22Rv1 (cell line): ENCODE results near the gene SUSD4.

Source experiments
- ZFX ChIP-seq: fragments of 450-650 bp; IDR thresholded peaks from 2 replicates; pipeline ENCODE4 v1.6.1; 2017; ENCODE audit warnings: antibody characterized with exemption, borderline replicate concordance
- TF ChIP-seq, protein P1 (sequence below): fragments of 450-650 bp; IDR thresholded peaks from 2 replicates; pipeline ENCODE4 v1.5.1; 2017; ENCODE audit warnings: mild to moderate bottlenecking

DNA sequence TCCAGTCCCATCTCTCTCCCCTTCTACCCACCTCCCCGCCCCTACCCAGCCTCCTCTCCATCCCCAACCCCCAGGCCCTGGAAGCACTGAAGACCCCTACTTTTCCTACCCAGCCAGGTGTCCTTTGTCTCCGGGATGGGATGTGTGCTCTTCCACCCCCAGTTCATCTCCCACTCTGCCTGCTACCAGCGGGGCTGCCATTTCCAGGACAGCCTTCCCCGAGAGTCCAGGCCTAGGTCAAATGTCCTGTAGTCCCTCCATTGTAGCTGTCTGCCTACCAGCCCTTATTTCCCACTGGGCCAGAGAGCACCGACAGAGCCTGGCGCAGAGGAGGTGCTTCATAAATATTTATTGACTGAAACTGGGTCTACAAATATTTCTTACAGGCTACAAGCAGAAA, 148.9 kb downstream of the SUSD4 start:
- TF ChIP-seq, protein P1, sequence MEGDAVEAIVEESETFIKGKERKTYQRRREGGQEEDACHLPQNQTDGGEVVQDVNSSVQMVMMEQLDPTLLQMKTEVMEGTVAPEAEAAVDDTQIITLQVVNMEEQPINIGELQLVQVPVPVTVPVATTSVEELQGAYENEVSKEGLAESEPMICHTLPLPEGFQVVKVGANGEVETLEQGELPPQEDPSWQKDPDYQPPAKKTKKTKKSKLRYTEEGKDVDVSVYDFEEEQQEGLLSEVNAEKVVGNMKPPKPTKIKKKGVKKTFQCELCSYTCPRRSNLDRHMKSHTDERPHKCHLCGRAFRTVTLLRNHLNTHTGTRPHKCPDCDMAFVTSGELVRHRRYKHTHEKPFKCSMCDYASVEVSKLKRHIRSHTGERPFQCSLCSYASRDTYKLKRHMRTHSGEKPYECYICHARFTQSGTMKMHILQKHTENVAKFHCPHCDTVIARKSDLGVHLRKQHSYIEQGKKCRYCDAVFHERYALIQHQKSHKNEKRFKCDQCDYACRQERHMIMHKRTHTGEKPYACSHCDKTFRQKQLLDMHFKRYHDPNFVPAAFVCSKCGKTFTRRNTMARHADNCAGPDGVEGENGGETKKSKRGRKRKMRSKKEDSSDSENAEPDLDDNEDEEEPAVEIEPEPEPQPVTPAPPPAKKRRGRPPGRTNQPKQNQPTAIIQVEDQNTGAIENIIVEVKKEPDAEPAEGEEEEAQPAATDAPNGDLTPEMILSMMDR, result no peak
- no peak for TF ChIP-seq ZFX
